ENCODE measurements around the gene NRG2.
A peak's percentile ranks its signal among the peaks of the same experiment; 100 is the strongest.

Gene NRG2

GRCh38 chr5:140003519-140003918 lies 39.6 kb downstream of the NRG2 start:
- Mint-ChIP-seq H3K9me3 (no peaks in the 10 kb centered on the region), H3K36me3 (no peaks in the 10 kb centered on the region), H3K4me3 (no peak overlapping the region), H3K4me1 (no peaks in the 10 kb centered on the region), H3K27me3 (peaks cover 30% of the 10 kb centered on the region), H3K27ac (peak overlapping the region; percentile 8)

DNA sequence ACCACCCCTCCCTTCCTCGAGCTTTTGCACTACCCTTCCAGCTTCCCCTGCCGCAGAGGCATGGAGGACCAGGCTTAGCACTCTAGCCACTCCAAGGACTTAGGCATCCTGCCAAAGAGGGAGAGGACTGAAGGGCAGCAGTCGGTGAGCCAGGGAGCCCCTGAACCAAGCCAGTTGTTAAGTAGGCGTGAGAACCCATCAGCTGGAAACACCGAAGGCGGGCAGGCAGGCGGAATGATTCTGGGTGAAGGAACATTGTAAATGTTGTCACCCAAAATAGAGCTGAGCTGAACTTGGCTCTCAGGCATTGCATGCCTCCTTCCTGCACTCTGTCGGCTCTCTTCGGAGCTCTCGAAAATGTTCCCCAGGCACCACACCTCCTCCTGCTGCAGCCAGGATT lies 42.8 kb downstream of the NRG2 start:
- Mint-ChIP-seq H3K27ac (no peak overlapping the region), H3K9me3 (no peaks in the 10 kb centered on the region), H3K4me1 (no peaks in the 10 kb centered on the region), H3K27me3 (peaks cover 25% of the 10 kb centered on the region), H3K36me3 (no peaks in the 10 kb centered on the region), H3K4me3 (no peak overlapping the region)

- Mint-ChIP-seq H3K9me3 (no peaks in the 10 kb centered on the region), H3K36me3 (no peaks in the 10 kb centered on the region), H3K27ac (no peak overlapping the region), H3K4me1 (no peaks in the 10 kb centered on the region), H3K27me3 (peaks cover 26% of the 10 kb centered on the region), H3K4me3 (no peak overlapping the region)
These were observed 44.3 kb downstream of the NRG2 start for GRCh38 chr5:139998837-139999236.

- Mint-ChIP-seq H3K36me3 (no peaks in the 10 kb centered on the region), H3K9me3 (no peaks in the 10 kb centered on the region)
These were observed 45.8 kb downstream of the NRG2 start for GRCh38 chr5:139997276-139997675.

DNA sequence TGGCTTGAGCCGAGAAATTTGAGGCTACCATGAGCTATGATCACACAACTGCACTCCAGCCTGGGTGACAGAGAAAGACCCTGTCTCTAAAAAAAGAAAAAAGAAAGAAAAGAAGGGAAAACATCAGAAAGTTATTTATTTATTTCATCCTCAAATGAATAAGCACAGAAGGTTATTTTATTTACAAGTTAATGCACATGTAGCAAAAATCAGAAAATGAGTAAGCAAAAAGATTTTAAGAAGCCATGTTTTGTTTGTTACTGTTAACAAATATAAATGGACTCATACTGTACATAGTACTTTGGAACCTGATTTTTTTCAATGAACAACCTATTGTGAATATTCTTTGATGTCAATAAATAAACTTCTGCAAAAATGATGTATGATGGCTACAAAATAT lies 47.2 kb downstream of the NRG2 start:
- H3K36me3 Mint-ChIP-seq = no peaks in the 10 kb centered on the region
- no peak overlapping the region for H3K4me3 Mint-ChIP-seq
- H3K27ac Mint-ChIP-seq = no peak overlapping the region
- no peaks in the 10 kb centered on the region for H3K4me1 Mint-ChIP-seq
- H3K27me3 Mint-ChIP-seq = peaks cover 24% of the 10 kb centered on the region
- no peaks in the 10 kb centered on the region for H3K9me3 Mint-ChIP-seq

More at GRCh38 chr5:139997276-139997675, 45.8 kb downstream of the NRG2 start:
- Mint-ChIP-seq H3K27ac (no peak overlapping the region), H3K27me3 (peaks cover 25% of the 10 kb centered on the region), H3K4me3 (no peak overlapping the region), H3K4me1 (no peaks in the 10 kb centered on the region)

GRCh38 chr5:139994234-139994633 lies 48.9 kb downstream of the NRG2 start:
- no peaks in the 10 kb centered on the region for H3K9me3 Mint-ChIP-seq
- H3K27ac Mint-ChIP-seq = no peak overlapping the region
- peaks cover 18% of the 10 kb centered on the region for H3K27me3 Mint-ChIP-seq
- H3K36me3 Mint-ChIP-seq = no peaks in the 10 kb centered on the region
- H3K4me1 Mint-ChIP-seq = no peaks in the 10 kb centered on the region
- H3K4me3 Mint-ChIP-seq = no peak overlapping the region

DNA sequence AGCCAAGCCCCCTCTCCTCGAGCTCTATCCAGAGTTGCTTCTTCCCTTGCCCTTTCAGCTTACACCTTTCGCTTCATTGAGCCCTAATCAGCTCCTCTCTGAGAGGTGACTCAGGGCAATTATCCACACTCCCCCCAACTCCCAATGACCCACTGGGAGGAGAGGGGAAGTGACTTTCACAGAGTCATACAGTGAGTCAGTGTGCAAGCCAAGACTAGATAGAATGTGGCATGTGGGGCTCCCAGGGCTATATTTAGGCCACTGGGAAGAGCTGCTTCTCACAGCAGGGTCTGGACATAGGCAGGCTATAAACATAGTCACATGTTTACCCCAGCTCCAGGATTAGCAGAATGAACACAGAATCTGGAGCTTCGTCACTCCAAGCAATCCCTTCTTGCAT lies 57.4 kb downstream of the NRG2 start:
- no peaks in the 10 kb centered on the region for H3K9me3 Mint-ChIP-seq
- H3K4me3 Mint-ChIP-seq = no peak overlapping the region
- no peaks in the 10 kb centered on the region for H3K36me3 Mint-ChIP-seq
- no peak overlapping the region for H3K27ac Mint-ChIP-seq
- no peaks in the 10 kb centered on the region for H3K4me1 Mint-ChIP-seq
- H3K27me3 Mint-ChIP-seq = peaks cover 8% of the 10 kb centered on the region

- Mint-ChIP-seq H3K4me3 (no peak overlapping the region), H3K27ac (no peak overlapping the region), H3K9me3 (no peaks in the 10 kb centered on the region), H3K4me1 (no peaks in the 10 kb centered on the region), H3K36me3 (no peaks in the 10 kb centered on the region), H3K27me3 (peaks cover 8% of the 10 kb centered on the region)
These were observed 57.8 kb downstream of the NRG2 start for GRCh38 chr5:139985290-139985689.

DNA sequence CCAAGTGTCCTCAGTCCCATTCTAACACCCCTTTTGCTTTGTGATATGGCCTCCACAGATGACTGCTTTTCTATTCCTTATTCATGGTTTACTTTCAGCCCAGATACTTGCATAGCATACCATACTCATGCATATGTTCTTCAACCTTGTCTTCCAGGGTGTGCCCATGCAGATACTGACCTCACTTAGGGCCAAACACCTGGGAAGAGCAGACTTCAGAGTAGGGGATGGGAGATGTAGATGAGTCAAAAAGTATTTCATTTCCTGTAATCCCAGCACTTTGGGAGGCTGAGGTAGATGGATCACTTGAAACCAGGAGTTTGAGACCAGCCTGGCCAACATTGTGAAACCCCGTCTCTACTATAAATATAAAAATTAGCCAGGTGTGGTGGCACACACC lies 58.3 kb downstream of the NRG2 start:
- H3K4me3 Mint-ChIP-seq = no peak overlapping the region
- no peaks in the 10 kb centered on the region for H3K36me3 Mint-ChIP-seq
- peaks cover 8% of the 10 kb centered on the region for H3K27me3 Mint-ChIP-seq
- H3K9me3 Mint-ChIP-seq = no peaks in the 10 kb centered on the region
- no peak overlapping the region for H3K27ac Mint-ChIP-seq
- H3K4me1 Mint-ChIP-seq = no peaks in the 10 kb centered on the region

DNA sequence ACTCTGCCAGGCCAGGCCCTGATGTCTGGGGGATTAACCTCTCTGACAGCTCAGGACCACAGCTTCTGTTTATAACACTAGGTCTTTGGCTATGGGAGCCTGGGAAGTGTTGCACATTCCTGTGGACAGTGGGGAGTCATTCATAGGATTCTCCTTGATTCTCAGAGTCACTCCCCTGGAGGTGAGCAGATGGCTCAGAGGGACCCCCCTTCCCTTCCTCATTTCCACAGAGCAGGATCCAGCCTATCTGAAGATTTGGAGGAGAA lies 60.2 kb downstream of the NRG2 start:
- no peaks in the 10 kb centered on the region for H3K36me3 Mint-ChIP-seq
- no peak overlapping the region for H3K4me3 Mint-ChIP-seq
- H3K4me1 Mint-ChIP-seq = no peaks in the 10 kb centered on the region
- H3K9me3 Mint-ChIP-seq = no peaks in the 10 kb centered on the region
- H3K27me3 Mint-ChIP-seq = peaks cover 8% of the 10 kb centered on the region
- H3K27ac Mint-ChIP-seq = no peak overlapping the region

GRCh38 chr5:139982157-139982974 lies 60.7 kb downstream of the NRG2 start:
- Mint-ChIP-seq H3K27ac (no peak overlapping the region), H3K4me3 (no peak overlapping the region), H3K36me3 (no peaks in the 10 kb centered on the region), H3K4me1 (no peaks in the 10 kb centered on the region), H3K27me3 (peaks cover 9% of the 10 kb centered on the region), H3K9me3 (no peaks in the 10 kb centered on the region)

- no peaks in the 10 kb centered on the region for H3K9me3 Mint-ChIP-seq
- no peak overlapping the region for H3K27ac Mint-ChIP-seq
- H3K4me1 Mint-ChIP-seq = no peaks in the 10 kb centered on the region
- peaks cover 10% of the 10 kb centered on the region for H3K27me3 Mint-ChIP-seq
- no peaks in the 10 kb centered on the region for H3K36me3 Mint-ChIP-seq
- H3K4me3 Mint-ChIP-seq = no peak overlapping the region
These were observed 62.3 kb downstream of the NRG2 start for GRCh38 chr5:139980765-139981164.

GRCh38 chr5:139979943-139980342 lies 63.2 kb downstream of the NRG2 start:
- Mint-ChIP-seq H3K27me3 (peaks cover 10% of the 10 kb centered on the region), H3K9me3 (no peaks in the 10 kb centered on the region), H3K4me1 (no peaks in the 10 kb centered on the region), H3K4me3 (no peak overlapping the region), H3K27ac (no peak overlapping the region), H3K36me3 (no peaks in the 10 kb centered on the region)

DNA sequence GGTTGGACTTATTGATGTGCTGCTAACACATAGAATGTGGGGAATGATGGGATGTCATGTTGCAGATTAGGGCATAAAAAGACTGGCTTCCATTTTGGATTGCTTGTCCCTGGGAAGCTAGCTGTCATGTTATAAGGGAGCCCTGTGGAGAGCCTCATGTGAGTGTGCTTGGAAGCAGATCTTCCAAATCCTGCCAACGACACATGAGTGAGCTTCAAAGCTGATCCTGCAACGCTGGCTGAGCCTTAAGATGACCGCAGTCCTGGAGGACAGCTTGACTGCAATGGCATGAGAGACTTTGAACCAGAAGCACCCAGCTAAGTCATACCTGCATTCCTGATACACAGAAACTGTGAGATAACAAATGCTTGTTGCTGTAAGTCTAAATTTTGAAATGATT lies 63.6 kb downstream of the NRG2 start:
- no peaks in the 10 kb centered on the region for H3K4me1 Mint-ChIP-seq
- no peaks in the 10 kb centered on the region for H3K9me3 Mint-ChIP-seq
- H3K36me3 Mint-ChIP-seq = no peaks in the 10 kb centered on the region
- H3K4me3 Mint-ChIP-seq = no peak overlapping the region
- H3K27me3 Mint-ChIP-seq = peaks cover 10% of the 10 kb centered on the region
- H3K27ac Mint-ChIP-seq = no peak overlapping the region

GRCh38 chr5:139976703-139977102 lies 66.4 kb downstream of the NRG2 start:
- Mint-ChIP-seq H3K27me3 (peaks cover 8% of the 10 kb centered on the region), H3K27ac (no peak overlapping the region), H3K9me3 (no peaks in the 10 kb centered on the region), H3K4me3 (no peak overlapping the region), H3K36me3 (peaks cover 1% of the 10 kb centered on the region), H3K4me1 (no peaks in the 10 kb centered on the region)

GRCh38 chr5:139975942-139976341 lies 67.2 kb downstream of the NRG2 start:
- Mint-ChIP-seq H3K4me1 (no peaks in the 10 kb centered on the region), H3K9me3 (no peaks in the 10 kb centered on the region), H3K4me3 (no peak overlapping the region), H3K27ac (no peak overlapping the region), H3K27me3 (peaks cover 12% of the 10 kb centered on the region), H3K36me3 (peaks cover 1% of the 10 kb centered on the region)

DNA sequence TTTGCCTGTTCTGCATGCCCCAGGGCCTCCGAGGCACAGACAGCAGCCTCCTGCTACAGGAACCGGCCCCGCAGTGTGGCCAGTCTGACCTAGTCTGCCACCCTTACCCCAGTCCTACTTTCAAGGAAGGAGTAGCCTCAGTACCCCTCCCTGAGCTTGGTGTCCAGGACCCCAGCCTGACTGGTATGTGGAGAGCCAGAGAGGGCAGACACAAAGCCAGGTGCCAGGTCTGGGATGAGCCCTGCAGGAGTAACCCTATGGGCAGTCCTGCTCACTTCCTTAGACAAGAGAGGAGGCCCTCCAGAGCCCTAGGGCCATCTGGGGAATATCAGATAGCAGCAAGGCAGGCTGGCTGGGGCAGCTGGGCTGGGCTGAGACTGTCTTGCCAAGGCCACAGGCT lies 67.8 kb downstream of the NRG2 start:
- Mint-ChIP-seq H3K36me3 (peaks cover 1% of the 10 kb centered on the region), H3K27ac (no peak overlapping the region), H3K27me3 (peaks cover 15% of the 10 kb centered on the region), H3K4me1 (no peaks in the 10 kb centered on the region), H3K4me3 (no peak overlapping the region), H3K9me3 (no peaks in the 10 kb centered on the region)
